Measurements from ENCODE around the gene ANK2.

- TF ChIP-seq, protein P1, sequence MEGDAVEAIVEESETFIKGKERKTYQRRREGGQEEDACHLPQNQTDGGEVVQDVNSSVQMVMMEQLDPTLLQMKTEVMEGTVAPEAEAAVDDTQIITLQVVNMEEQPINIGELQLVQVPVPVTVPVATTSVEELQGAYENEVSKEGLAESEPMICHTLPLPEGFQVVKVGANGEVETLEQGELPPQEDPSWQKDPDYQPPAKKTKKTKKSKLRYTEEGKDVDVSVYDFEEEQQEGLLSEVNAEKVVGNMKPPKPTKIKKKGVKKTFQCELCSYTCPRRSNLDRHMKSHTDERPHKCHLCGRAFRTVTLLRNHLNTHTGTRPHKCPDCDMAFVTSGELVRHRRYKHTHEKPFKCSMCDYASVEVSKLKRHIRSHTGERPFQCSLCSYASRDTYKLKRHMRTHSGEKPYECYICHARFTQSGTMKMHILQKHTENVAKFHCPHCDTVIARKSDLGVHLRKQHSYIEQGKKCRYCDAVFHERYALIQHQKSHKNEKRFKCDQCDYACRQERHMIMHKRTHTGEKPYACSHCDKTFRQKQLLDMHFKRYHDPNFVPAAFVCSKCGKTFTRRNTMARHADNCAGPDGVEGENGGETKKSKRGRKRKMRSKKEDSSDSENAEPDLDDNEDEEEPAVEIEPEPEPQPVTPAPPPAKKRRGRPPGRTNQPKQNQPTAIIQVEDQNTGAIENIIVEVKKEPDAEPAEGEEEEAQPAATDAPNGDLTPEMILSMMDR (IDR thresholded peaks at IDR 0.05 in 4 of 5, conservative IDR thresholded peaks at IDR 0.05 in 1 of 5) = no peak
- TF ChIP-seq POLR2A (IDR thresholded peaks at IDR 0.05) = no peak
Measured at GRCh38 chr4:113148925-113149324, 99.5 kb downstream of the ANK2 start.
